ENCODE measurements around the gene FBXW9. TPM values are rescaled to one million over a fixed set of nuclear protein-coding genes. Genes with fewer than 3 reads are reported as not detected.
A peak's percentile ranks its signal among the peaks of the same experiment; 100 is the strongest.

The FBXW9 gene
- total and polyA plus RNA-seq, 2 of the 13 experiments (the other 11 are each of a cell fraction or from before 2014, with no cell fraction given) = 5.7 to 6.1 TPM

DNA sequence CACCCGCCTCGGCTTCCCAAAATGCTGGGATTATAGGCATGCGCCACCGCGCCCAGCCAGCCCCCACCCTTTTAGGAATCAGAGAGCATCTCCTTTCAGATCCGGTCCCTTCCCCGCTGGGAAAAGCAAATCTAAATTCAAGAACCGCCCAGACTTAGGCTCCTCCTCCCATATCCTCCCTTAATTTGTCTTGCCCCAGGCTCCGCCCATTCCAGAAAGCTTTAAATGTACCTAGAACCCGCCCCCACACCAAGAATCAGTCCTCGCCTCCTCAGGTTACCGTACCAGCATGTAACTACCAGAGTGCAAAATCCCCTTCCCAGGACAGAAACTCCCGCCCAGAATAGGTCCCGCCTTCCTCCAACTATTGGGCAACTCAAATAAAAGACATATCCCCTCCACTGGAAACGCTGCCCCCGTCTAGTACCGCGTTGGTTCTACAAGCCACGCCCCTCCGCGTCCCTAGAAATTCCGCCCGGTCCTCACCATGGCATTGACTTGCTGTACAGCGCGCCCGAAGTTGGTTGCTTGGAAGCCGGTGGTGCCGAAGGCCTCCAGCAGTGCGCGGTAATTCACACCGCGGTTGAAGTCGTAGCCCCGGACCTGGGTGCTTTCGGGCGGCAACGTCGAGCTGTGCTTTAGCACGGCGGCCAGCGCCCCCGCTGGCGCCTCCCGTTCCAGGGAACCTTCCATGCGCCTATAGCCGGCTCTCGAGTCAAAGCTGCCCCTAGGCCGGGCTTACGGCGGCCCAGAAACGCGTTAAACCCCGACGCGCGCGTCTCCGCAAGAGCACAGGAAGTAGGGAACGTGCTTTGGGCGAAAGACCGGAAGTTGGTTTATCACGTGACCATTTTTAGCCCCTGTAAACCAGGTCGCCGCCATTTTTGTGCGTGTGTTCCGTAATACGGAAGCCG is 15.1 kb downstream of the FBXW9 start, which contains the start of gene DHPS (continued):
- TF ChIP-seq, protein P1, sequence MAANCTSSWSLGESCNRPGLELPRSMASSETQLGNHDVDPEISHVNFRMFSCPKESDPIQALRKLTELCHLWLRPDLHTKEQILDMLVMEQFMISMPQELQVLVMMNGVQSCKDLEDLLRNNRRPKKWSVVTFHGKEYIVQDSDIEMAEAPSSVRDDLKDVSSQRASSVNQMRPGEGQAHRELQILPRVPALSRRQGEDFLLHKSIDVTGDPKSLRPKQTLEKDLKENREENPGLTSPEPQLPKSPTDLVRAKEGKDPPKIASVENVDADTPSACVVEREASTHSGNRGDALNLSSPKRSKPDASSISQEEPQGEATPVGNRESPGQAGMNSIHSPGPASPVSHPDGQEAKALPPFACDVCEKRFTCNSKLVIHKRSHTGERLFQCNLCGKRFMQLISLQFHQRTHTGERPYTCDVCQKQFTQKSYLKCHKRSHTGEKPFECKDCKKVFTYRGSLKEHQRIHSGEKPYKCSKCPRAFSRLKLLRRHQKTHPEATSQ (CRISPR knock-in tag; IDR thresholded peaks at IDR 0.05; ENCODE audit: borderline replicate concordance) = no peak
- TF ChIP-seq RFX1 (IDR thresholded peaks at IDR 0.05) = no peak
- 0 out of 2 replicates have a peak, but pooled peaks have one; percentile 18 for TF ChIP-seq MEIS2 (CRISPR knock-in tag; IDR thresholded peaks at IDR 0.05)
- TF ChIP-seq, protein P2, sequence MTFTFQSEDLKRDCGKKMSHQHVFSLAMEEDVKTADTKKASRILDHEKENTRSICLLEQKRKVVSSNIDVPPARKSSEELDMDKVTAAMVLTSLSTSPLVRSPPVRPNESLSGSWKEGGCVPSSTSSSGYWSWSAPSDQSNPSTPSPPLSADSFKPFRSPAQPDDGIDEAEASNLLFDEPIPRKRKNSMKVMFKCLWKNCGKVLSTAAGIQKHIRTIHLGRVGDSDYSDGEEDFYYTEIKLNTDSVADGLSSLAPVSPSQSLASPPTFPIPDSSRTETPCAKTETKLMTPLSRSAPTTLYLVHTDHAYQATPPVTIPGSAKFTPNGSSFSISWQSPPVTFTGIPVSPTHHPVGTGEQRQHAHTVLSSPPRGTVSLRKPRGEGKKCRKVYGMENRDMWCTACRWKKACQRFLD (CRISPR knock-in tag; IDR thresholded peaks at IDR 0.05; ENCODE audit: borderline replicate concordance) = peak; percentile 71; the same call in 1 of the 2 replicates
- no peak for TF ChIP-seq ZFP41 (CRISPR knock-in tag; IDR thresholded peaks at IDR 0.05; ENCODE audit: borderline replicate concordance)
- TF ChIP-seq, protein P3, sequence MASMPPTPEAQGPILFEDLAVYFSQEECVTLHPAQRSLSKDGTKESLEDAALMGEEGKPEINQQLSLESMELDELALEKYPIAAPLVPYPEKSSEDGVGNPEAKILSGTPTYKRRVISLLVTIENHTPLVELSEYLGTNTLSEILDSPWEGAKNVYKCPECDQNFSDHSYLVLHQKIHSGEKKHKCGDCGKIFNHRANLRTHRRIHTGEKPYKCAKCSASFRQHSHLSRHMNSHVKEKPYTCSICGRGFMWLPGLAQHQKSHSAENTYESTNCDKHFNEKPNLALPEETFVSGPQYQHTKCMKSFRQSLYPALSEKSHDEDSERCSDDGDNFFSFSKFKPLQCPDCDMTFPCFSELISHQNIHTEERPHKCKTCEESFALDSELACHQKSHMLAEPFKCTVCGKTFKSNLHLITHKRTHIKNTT (CRISPR knock-in tag; IDR thresholded peaks at IDR 0.05) = no peak
- TF ChIP-seq RBM22 (optimal IDR thresholded peaks at IDR 0.05; ENCODE audit: low read length) = no peak
- TF ChIP-seq TP53 (CRISPR knock-in tag; conservative IDR thresholded peaks at IDR 0.05) = no peak; the same call in 1 of the 2 replicates
- no peak; the same call in 1 of the 2 replicates for TF ChIP-seq TOE1 (CRISPR knock-in tag; IDR thresholded peaks at IDR 0.05)
- TF ChIP-seq ZNF737 (CRISPR knock-in tag; IDR thresholded peaks at IDR 0.05; ENCODE audit: borderline replicate concordance) = peak; percentile 84; the same call in 1 of the 2 replicates
- TF ChIP-seq, protein P4, sequence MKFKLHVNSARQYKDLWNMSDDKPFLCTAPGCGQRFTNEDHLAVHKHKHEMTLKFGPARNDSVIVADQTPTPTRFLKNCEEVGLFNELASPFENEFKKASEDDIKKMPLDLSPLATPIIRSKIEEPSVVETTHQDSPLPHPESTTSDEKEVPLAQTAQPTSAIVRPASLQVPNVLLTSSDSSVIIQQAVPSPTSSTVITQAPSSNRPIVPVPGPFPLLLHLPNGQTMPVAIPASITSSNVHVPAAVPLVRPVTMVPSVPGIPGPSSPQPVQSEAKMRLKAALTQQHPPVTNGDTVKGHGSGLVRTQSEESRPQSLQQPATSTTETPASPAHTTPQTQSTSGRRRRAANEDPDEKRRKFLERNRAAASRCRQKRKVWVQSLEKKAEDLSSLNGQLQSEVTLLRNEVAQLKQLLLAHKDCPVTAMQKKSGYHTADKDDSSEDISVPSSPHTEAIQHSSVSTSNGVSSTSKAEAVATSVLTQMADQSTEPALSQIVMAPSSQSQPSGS (CRISPR knock-in tag; IDR thresholded peaks at IDR 0.05) = no peak; the same call in 1 of the 2 replicates
- peak; percentile 86; the same call in 1 of the 2 replicates for TF ChIP-seq SRY (CRISPR knock-in tag; IDR thresholded peaks at IDR 0.05)
- peak; percentile 64; the same call in 1 of the 2 replicates for TF ChIP-seq HCFC1 (IDR thresholded peaks at IDR 0.05; ENCODE audit: low read depth, low read length)
- TF ChIP-seq, protein P5, sequence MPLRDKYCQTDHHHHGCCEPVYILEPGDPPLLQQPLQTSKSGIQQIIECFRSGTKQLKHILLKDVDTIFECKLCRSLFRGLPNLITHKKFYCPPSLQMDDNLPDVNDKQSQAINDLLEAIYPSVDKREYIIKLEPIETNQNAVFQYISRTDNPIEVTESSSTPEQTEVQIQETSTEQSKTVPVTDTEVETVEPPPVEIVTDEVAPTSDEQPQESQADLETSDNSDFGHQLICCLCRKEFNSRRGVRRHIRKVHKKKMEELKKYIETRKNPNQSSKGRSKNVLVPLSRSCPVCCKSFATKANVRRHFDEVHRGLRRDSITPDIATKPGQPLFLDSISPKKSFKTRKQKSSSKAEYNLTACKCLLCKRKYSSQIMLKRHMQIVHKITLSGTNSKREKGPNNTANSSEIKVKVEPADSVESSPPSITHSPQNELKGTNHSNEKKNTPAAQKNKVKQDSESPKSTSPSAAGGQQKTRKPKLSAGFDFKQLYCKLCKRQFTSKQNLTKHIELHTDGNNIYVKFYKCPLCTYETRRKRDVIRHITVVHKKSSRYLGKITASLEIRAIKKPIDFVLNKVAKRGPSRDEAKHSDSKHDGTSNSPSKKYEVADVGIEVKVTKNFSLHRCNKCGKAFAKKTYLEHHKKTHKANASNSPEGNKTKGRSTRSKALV (CRISPR knock-in tag; IDR thresholded peaks at IDR 0.05) = peak; percentile 50; the same call in 1 of the 2 replicates
- no peak for TF ChIP-seq KDM1A (CRISPR knock-in tag; IDR thresholded peaks at IDR 0.05)
- TF ChIP-seq, protein P6, sequence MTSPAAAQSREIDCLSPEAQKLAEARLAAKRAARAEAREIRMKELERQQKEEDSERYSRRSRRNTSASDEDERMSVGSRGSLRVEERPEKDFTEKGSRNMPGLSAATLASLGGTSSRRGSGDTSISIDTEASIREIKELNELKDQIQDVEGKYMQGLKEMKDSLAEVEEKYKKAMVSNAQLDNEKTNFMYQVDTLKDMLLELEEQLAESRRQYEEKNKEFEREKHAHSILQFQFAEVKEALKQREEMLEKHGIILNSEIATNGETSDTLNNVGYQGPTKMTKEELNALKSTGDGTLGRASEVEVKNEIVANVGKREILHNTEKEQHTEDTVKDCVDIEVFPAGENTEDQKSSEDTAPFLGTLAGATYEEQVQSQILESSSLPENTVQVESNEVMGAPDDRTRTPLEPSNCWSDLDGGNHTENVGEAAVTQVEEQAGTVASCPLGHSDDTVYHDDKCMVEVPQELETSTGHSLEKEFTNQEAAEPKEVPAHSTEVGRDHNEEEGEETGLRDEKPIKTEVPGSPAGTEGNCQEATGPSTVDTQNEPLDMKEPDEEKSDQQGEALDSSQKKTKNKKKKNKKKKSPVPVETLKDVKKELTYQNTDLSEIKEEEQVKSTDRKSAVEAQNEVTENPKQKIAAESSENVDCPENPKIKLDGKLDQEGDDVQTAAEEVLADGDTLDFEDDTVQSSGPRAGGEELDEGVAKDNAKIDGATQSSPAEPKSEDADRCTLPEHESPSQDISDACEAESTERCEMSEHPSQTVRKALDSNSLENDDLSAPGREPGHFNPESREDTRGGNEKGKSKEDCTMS (CRISPR knock-in tag; conservative IDR thresholded peaks at IDR 0.05) = no peak
- peak; percentile 69; the same call in 1 of the 2 replicates for TF ChIP-seq SIN3A (IDR thresholded peaks at IDR 0.05; ENCODE audit: borderline replicate concordance, low read depth, low read length)
- peak; percentile 45; the same call in 1 of the 2 replicates for TF ChIP-seq ZC3H4 (CRISPR knock-in tag; IDR thresholded peaks at IDR 0.05; ENCODE audit: borderline replicate concordance)
